Esophagus squamous epithelium (tissue), 4 donors: ENCODE measurements around the gene OR10V1.

ENCODE experiments used
- CTCF ChIP-seq, 6 experiments: fragments of 450-650 bp in 4 of 6; fragments of 200-600 bp in 2 of 6; sonication (generic) in 2 of 6; IDR thresholded peaks; one replicate each; pipeline ENCODE4 v1.5.1; 2016 to 2019; ENCODE audit warnings: antibody characterized with exemption in 6 of 6, mild to moderate bottlenecking in 4 of 6, moderate library complexity in 4 of 6
- POLR2A ChIP-seq, 4 donors: fragments of 450-650 bp; IDR thresholded peaks; one replicate each; pipeline ENCODE4 v1.6.1; 2017; ENCODE audit warnings: antibody characterized with exemption in 4 of 4, mild to moderate bottlenecking in 4 of 4, moderate library complexity in 3 of 4

- TF ChIP-seq POLR2A (IDR thresholded peaks at IDR 0.05): no peak
- TF ChIP-seq CTCF (IDR thresholded peaks at IDR 0.05): no peak
Observed at GRCh38 chr11:59698506-59698905, 15.1 kb downstream of the OR10V1 start.
